ENCODE data around the gene NME8.

Gene NME8

GRCh38 chr7:37928878-37929277 is 80.5 kb downstream of the NME8 start:
- Histone ChIP-seq H3K18ac (ENCODE audit: low read length) (no peak overlapping the region), H2BK12ac (ENCODE audit: low read length) (no peak overlapping the region), H3K27ac (ENCODE audit: low read depth, low read length) (no peak overlapping the region), H3K79me2 (ENCODE audit: control insufficient read depth, insufficient read depth, low read length, poor library complexity) (no peaks in the 10 kb centered on the region), H3K36me3 (ENCODE audit: control insufficient read depth in 1 of 2, insufficient read depth in 2 of 2, low read length in 2 of 2) (no peaks in the 10 kb centered on the region), H3K9ac (ENCODE audit: low read length) (no peak overlapping the region), H3K23ac (ENCODE audit: low read length) (no peak overlapping the region), H2BK5ac (ENCODE audit: low read depth, low read length, poor library complexity) (no peak overlapping the region), H3K4me2 (ENCODE audit: low read length) (no peak overlapping the region), H3K14ac (ENCODE audit: low read length) (no peak overlapping the region), H2AK5ac (ENCODE audit: low read length) (no peak overlapping the region), H3K79me1 (ENCODE audit: low read length) (no peaks in the 10 kb centered on the region), H4K8ac (ENCODE audit: low read depth, low read length) (no peak overlapping the region), H4K91ac (ENCODE audit: low read depth, low read length) (no peak overlapping the region), H3K27me3 (ENCODE audit: insufficient read depth, low read length) (no peaks in the 10 kb centered on the region), H2AFZ (ENCODE audit: insufficient read depth, low read length, poor library complexity) (no peak overlapping the region), H3K9me3 (ENCODE audit: insufficient read depth, low read depth, low read length) (no peaks in the 10 kb centered on the region), H3K4ac (ENCODE audit: low read depth, low read length) (no peak overlapping the region), H3K4me3 (ENCODE audit: low read depth, low read length) (no peak overlapping the region), H3K4me1 (ENCODE audit: control insufficient read depth in 1 of 2, insufficient read depth in 2 of 2, low read length in 2 of 2) (no peaks in the 10 kb centered on the region), H4K12ac (ENCODE audit: low read depth, low read length) (no peak overlapping the region), H2BK120ac (ENCODE audit: insufficient read depth, low read length, poor library complexity) (no peak overlapping the region)
- no CpG with 5 or more reads among the region's 4 CpGs for WGBS (ENCODE audit: extremely low coverage, insufficient coverage, insufficient read length)
- no peak for DNase-seq

- Histone ChIP-seq H3K27me3 (ENCODE audit: insufficient read depth, low read length) (no peaks in the 10 kb centered on the region), H3K9me3 (ENCODE audit: insufficient read depth, low read depth, low read length) (no peaks in the 10 kb centered on the region), H3K4me1 (ENCODE audit: control insufficient read depth in 1 of 2, insufficient read depth in 2 of 2, low read length in 2 of 2) (no peaks in the 10 kb centered on the region), H2AFZ (ENCODE audit: insufficient read depth, low read length, poor library complexity) (no peak overlapping the region), H2BK120ac (ENCODE audit: insufficient read depth, low read length, poor library complexity) (no peak overlapping the region), H2AK5ac (ENCODE audit: low read length) (no peak overlapping the region), H2BK5ac (ENCODE audit: low read depth, low read length, poor library complexity) (no peak overlapping the region), H3K4ac (ENCODE audit: low read depth, low read length) (no peak overlapping the region), H3K4me3 (ENCODE audit: low read depth, low read length) (no peak overlapping the region), H3K9ac (ENCODE audit: low read length) (no peak overlapping the region), H3K4me2 (ENCODE audit: low read length) (no peak overlapping the region), H4K91ac (ENCODE audit: low read depth, low read length) (no peak overlapping the region), H3K14ac (ENCODE audit: low read length) (no peak overlapping the region), H4K8ac (ENCODE audit: low read depth, low read length) (no peak overlapping the region), H3K18ac (ENCODE audit: low read length) (no peak overlapping the region), H4K12ac (ENCODE audit: low read depth, low read length) (no peak overlapping the region), H3K23ac (ENCODE audit: low read length) (no peak overlapping the region), H3K79me1 (ENCODE audit: low read length) (no peaks in the 10 kb centered on the region), H3K36me3 (ENCODE audit: control insufficient read depth in 1 of 2, insufficient read depth in 2 of 2, low read length in 2 of 2) (no peaks in the 10 kb centered on the region), H3K79me2 (ENCODE audit: control insufficient read depth, insufficient read depth, low read length, poor library complexity) (no peaks in the 10 kb centered on the region), H2BK12ac (ENCODE audit: low read length) (no peak overlapping the region), H3K27ac (ENCODE audit: low read depth, low read length) (no peak overlapping the region)
- no CpG with 5 or more reads among the region's 5 CpGs for whole genome bisulfite sequencing (ENCODE audit: extremely low coverage, insufficient coverage, insufficient read length)
- DNase-seq = no peak
These were observed 82.0 kb downstream of the NME8 start for GRCh38 chr7:37930226-37930948.

GRCh38 chr7:37932543-37932942 is 84.1 kb downstream of the NME8 start:
- no peak overlapping the region for H3K4me3 ChIP-seq (ENCODE audit: low read depth, low read length)
- no peaks in the 10 kb centered on the region for H3K36me3 ChIP-seq (ENCODE audit: control insufficient read depth in 1 of 2, insufficient read depth in 2 of 2, low read length in 2 of 2)
- H2BK12ac ChIP-seq (ENCODE audit: low read length) = no peak overlapping the region
- no peaks in the 10 kb centered on the region for H3K27me3 ChIP-seq (ENCODE audit: insufficient read depth, low read length)
- H3K9me3 ChIP-seq (ENCODE audit: insufficient read depth, low read depth, low read length) = no peaks in the 10 kb centered on the region
- H3K4me1 ChIP-seq (ENCODE audit: control insufficient read depth in 1 of 2, insufficient read depth in 2 of 2, low read length in 2 of 2) = no peaks in the 10 kb centered on the region
- H3K27ac ChIP-seq (ENCODE audit: low read depth, low read length) = no peak overlapping the region
- H3K4ac ChIP-seq (ENCODE audit: low read depth, low read length) = no peak overlapping the region
- no peak overlapping the region for H4K8ac ChIP-seq (ENCODE audit: low read depth, low read length)
- no peaks in the 10 kb centered on the region for H3K79me2 ChIP-seq (ENCODE audit: control insufficient read depth, insufficient read depth, low read length, poor library complexity)
- H3K23ac ChIP-seq (ENCODE audit: low read length) = no peak overlapping the region
- H2BK120ac ChIP-seq (ENCODE audit: insufficient read depth, low read length, poor library complexity) = no peak overlapping the region
- H3K14ac ChIP-seq (ENCODE audit: low read length) = no peak overlapping the region
- no CpG with 5 or more reads among the region's 2 CpGs for WGBS (ENCODE audit: extremely low coverage, insufficient coverage, insufficient read length)
- no peak overlapping the region for H3K4me2 ChIP-seq (ENCODE audit: low read length)
- no peaks in the 10 kb centered on the region for H3K79me1 ChIP-seq (ENCODE audit: low read length)
- H3K9ac ChIP-seq (ENCODE audit: low read length) = no peak overlapping the region
- H3K18ac ChIP-seq (ENCODE audit: low read length) = no peak overlapping the region
- no peak overlapping the region for H2BK5ac ChIP-seq (ENCODE audit: low read depth, low read length, poor library complexity)
- no peak overlapping the region for H2AFZ ChIP-seq (ENCODE audit: insufficient read depth, low read length, poor library complexity)
- no peak overlapping the region for H2AK5ac ChIP-seq (ENCODE audit: low read length)
- no peak overlapping the region for H4K91ac ChIP-seq (ENCODE audit: low read depth, low read length)
- DNase-seq = no peak
- H4K12ac ChIP-seq (ENCODE audit: low read depth, low read length) = no peak overlapping the region

DNA sequence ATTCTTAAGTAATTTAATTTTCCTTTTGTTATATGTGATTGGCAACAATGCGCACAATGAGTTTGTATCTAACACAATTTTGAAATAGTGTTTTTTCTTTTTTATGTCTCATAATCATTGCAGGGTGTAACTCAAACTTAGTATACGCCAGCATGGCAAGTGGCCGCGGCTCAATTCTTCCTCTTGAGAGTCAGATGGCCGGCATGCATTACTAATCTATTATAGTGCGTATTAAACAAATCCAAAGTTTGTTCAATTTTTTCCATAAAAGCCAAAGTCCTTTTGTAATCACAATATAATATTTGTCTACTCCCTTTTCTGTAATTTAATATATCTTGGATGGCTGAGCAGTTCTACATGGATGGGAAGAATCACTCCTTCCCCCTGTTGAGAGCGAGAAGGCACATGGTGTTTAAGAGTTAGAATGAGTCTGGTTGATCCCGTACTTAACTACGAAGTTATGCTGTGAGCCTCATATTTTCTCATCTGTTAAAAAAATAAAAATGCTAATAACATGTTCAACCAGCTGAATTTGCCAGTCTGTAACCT is 84.7 kb downstream of the NME8 start:
- no peaks in the 10 kb centered on the region for H3K4me1 ChIP-seq (ENCODE audit: control insufficient read depth in 1 of 2, insufficient read depth in 2 of 2, low read length in 2 of 2)
- no peaks in the 10 kb centered on the region for H3K9me3 ChIP-seq (ENCODE audit: insufficient read depth, low read depth, low read length)
- no peak overlapping the region for H3K18ac ChIP-seq (ENCODE audit: low read length)
- no peak overlapping the region for H3K27ac ChIP-seq (ENCODE audit: low read depth, low read length)
- no peak overlapping the region for H3K4me2 ChIP-seq (ENCODE audit: low read length)
- H2BK120ac ChIP-seq (ENCODE audit: insufficient read depth, low read length, poor library complexity) = no peak overlapping the region
- H3K23ac ChIP-seq (ENCODE audit: low read length) = no peak overlapping the region
- H3K14ac ChIP-seq (ENCODE audit: low read length) = no peak overlapping the region
- WGBS (ENCODE audit: extremely low coverage, insufficient coverage, insufficient read length) = no CpG with 5 or more reads among the region's 9 CpGs
- H2AFZ ChIP-seq (ENCODE audit: insufficient read depth, low read length, poor library complexity) = no peak overlapping the region
- H3K36me3 ChIP-seq (ENCODE audit: control insufficient read depth in 1 of 2, insufficient read depth in 2 of 2, low read length in 2 of 2) = no peaks in the 10 kb centered on the region
- H3K4ac ChIP-seq (ENCODE audit: low read depth, low read length) = no peak overlapping the region
- no peaks in the 10 kb centered on the region for H3K79me2 ChIP-seq (ENCODE audit: control insufficient read depth, insufficient read depth, low read length, poor library complexity)
- H4K8ac ChIP-seq (ENCODE audit: low read depth, low read length) = no peak overlapping the region
- no peak overlapping the region for H2BK12ac ChIP-seq (ENCODE audit: low read length)
- H4K91ac ChIP-seq (ENCODE audit: low read depth, low read length) = no peak overlapping the region
- H2BK5ac ChIP-seq (ENCODE audit: low read depth, low read length, poor library complexity) = no peak overlapping the region
- no peak overlapping the region for H2AK5ac ChIP-seq (ENCODE audit: low read length)
- no peaks in the 10 kb centered on the region for H3K79me1 ChIP-seq (ENCODE audit: low read length)
- H3K9ac ChIP-seq (ENCODE audit: low read length) = no peak overlapping the region
- DNase-seq = no peak
- H3K27me3 ChIP-seq (ENCODE audit: insufficient read depth, low read length) = no peaks in the 10 kb centered on the region
- no peak overlapping the region for H3K4me3 ChIP-seq (ENCODE audit: low read depth, low read length)
- H4K12ac ChIP-seq (ENCODE audit: low read depth, low read length) = no peak overlapping the region
